NCI-H2171 treated with DMSO at 0.1 percent for 48 hours (cell line): Measurements from ENCODE around the gene RINL.
"Not testable (repeated sequence)": the region's sequence is repeated elsewhere in the genome, so short reads cannot be mapped to it uniquely, and the experiment has no call there.

Experiments used
- DNase-seq: peaks from one replicate; lab custom pipeline; 2025; lab: John Stamatoyannopoulos, UW

RINL gene

GRCh38 chr19:38834104-38834490 is 44.0 kb downstream of the RINL start:
- DNase-seq = no peak

GRCh38 chr19:38833092-38833425 is 45.0 kb downstream of the RINL start:
- DNase-seq = peak; percentile 72

- DNase-seq = no peak
Measured at GRCh38 chr19:38831142-38831605, 46.9 kb downstream of the RINL start.

GRCh38 chr19:38830039-38830733 is 47.9 kb downstream of the RINL start:
- no peak for DNase-seq

- DNase-seq = not testable (repeated sequence)
Measured at GRCh38 chr19:38829203-38829602, 48.9 kb downstream of the RINL start.

- DNase-seq = no peak
Measured at GRCh38 chr19:38826856-38827551, 51.1 kb downstream of the RINL start.

GRCh38 chr19:38825936-38826335 is 52.1 kb downstream of the RINL start:
- not testable (repeated sequence) for DNase-seq

- DNase-seq = not testable (repeated sequence)
Measured at GRCh38 chr19:38821230-38821825, 56.7 kb downstream of the RINL start.

GRCh38 chr19:38819231-38819920 is 58.7 kb downstream of the RINL start:
- no peak for DNase-seq
